HepG2 (cell line): Measurements from ENCODE around the gene TLE2.

Experiments used
- ARID2 ChIP-seq: sonication (generic); formaldehyde crosslinking; IDR thresholded peaks from 2 replicates; pipeline ENCODE4 v1.8.1; 2022; ENCODE audit warnings: mild to moderate bottlenecking, missing genetic modification reagents, borderline replicate concordance
- NAIF1 ChIP-seq: sonication (generic); formaldehyde crosslinking; IDR thresholded peaks from 2 replicates; pipeline ENCODE4 v1.5.0; 2020; ENCODE audit warnings: mild to moderate bottlenecking, missing genetic modification reagents, borderline replicate concordance
- POLR2A ChIP-seq, 2 experiments: IDR thresholded peaks; 2 replicates each; pipeline ENCODE4 v1.6.1; 2011; ENCODE audit warnings: low read depth in 2 of 2, low read length in 2 of 2, mild to moderate bottlenecking in 1 of 2, moderate library complexity in 1 of 2; ENCODE audit not compliant: insufficient read depth in 1 of 2
- POLR2AphosphoS2 ChIP-seq: IDR thresholded peaks from 2 replicates; pipeline ENCODE4 v1.6.1; 2011; ENCODE audit warnings: low read depth, low read length, improper control_type of control experiment
- U2AF2 ChIP-seq: fragments of 200-400 bp; formaldehyde crosslinking; IDR thresholded peaks from 2 replicates; pipeline ENCODE4 v1.6.1; 2017; ENCODE audit warnings: low read depth, mild to moderate bottlenecking, low read length
- ZFP36L2 ChIP-seq: sonication (generic); formaldehyde crosslinking; IDR thresholded peaks from 2 replicates; pipeline ENCODE4 v1.4.0; 2020; ENCODE audit warnings: missing genetic modification reagents
- ZNF510 ChIP-seq: sonication (generic); formaldehyde crosslinking; IDR thresholded peaks from 2 replicates; pipeline ENCODE4 v1.4.0; 2020; ENCODE audit warnings: low read depth, mild to moderate bottlenecking, missing genetic modification reagents
- ZNF564 ChIP-seq: sonication (generic); formaldehyde crosslinking; IDR thresholded peaks from 2 replicates; pipeline ENCODE4 v1.8.1; 2023; ENCODE audit warnings: mild to moderate bottlenecking, missing genetic modification reagents

DNA sequence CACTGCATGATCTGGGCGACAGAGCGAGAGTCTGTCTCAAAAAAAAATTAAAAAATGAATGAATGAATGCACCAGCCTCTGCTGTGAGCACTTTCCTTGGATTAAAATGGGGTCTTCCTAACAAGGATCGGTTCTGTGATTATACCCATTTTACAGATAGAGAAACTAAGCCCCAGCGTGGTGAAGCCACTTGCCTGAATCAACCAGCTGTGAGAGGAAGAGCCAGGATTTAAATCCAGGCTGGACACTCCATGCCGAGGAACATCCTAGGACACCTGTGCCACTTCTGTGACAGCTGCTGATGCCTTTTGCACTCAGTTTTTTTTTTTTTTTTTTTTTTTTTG is 19.1 kb upstream of the TLE2 start:
- TF ChIP-seq POLR2AphosphoS2 (no peak), ZNF510 (CRISPR knock-in tag) (no peak), POLR2A (IDR thresholded peaks at IDR 0.05; ENCODE audit: insufficient read depth in 1 of 2, low read depth in 2 of 2, low read length in 2 of 2) (no peak), ZFP36L2 (CRISPR knock-in tag) (no peak), NAIF1 (CRISPR knock-in tag) (no peak), ARID2 (no peak), U2AF2 (no peak), ZNF564 (CRISPR knock-in tag) (no peak)
